ENCODE data around the gene VCAM1.
"Not testable (repeated sequence)": the region's sequence is repeated elsewhere in the genome, so short reads cannot be mapped to it uniquely, and the experiment has no call there.

Gene VCAM1

GRCh38 chr1:100719490-100719889 is at the start of gene VCAM1:
Gene VCAM1 (plus strand): TSS chr1:100719742. CDS start chr1:100719861, 119 bp downstream.
- no peak for DNase-seq (ENCODE audit: low spot score)

GRCh38 chr1:100670083-100670482 is 49.5 kb upstream of the VCAM1 start:
- no peak for DNase-seq (ENCODE audit: low spot score)

GRCh38 chr1:100671601-100672000 is 47.9 kb upstream of the VCAM1 start:
- no peak for DNase-seq (ENCODE audit: low spot score)

- DNase-seq (ENCODE audit: low spot score), result no peak
Observed at GRCh38 chr1:100683448-100684349, 35.8 kb upstream of the VCAM1 start.

- DNase-seq (ENCODE audit: low spot score), result no peak
Observed at GRCh38 chr1:100699744-100700143, 19.8 kb upstream of the VCAM1 start.

- no peak for DNase-seq (ENCODE audit: low spot score)
Observed at GRCh38 chr1:100700586-100700985, 19.0 kb upstream of the VCAM1 start.

- DNase-seq (ENCODE audit: low spot score), result no peak
Observed at GRCh38 chr1:100703052-100703451, 16.5 kb upstream of the VCAM1 start.

- DNase-seq (ENCODE audit: low spot score), result no peak
Observed at GRCh38 chr1:100703716-100704115, 15.8 kb upstream of the VCAM1 start.

- no peak for DNase-seq (ENCODE audit: low spot score)
Observed at GRCh38 chr1:100704473-100704872, 15.1 kb upstream of the VCAM1 start.

- no peak for DNase-seq (ENCODE audit: low spot score)
Observed at GRCh38 chr1:100706296-100706695, 13.2 kb upstream of the VCAM1 start.

GRCh38 chr1:100706856-100707255 is 12.7 kb upstream of the VCAM1 start:
- no peak for DNase-seq (ENCODE audit: low spot score)

- DNase-seq (ENCODE audit: low spot score), result no peak
Observed at GRCh38 chr1:100708476-100709062, 11.0 kb upstream of the VCAM1 start.

GRCh38 chr1:100710906-100711682 is 8.4 kb upstream of the VCAM1 start:
- DNase-seq (ENCODE audit: low spot score), result no peak

- DNase-seq (ENCODE audit: low spot score), result not testable (repeated sequence)
Observed at GRCh38 chr1:100713027-100713426, 6.5 kb upstream of the VCAM1 start.

GRCh38 chr1:100713626-100714025 is 5.9 kb upstream of the VCAM1 start:
- DNase-seq (ENCODE audit: low spot score), result no peak

- no peak for DNase-seq (ENCODE audit: low spot score)
Observed at GRCh38 chr1:100714599-100714998, 4.9 kb upstream of the VCAM1 start.

- no peak for DNase-seq (ENCODE audit: low spot score)
Observed at GRCh38 chr1:100717218-100717617, 2.3 kb upstream of the VCAM1 start.

- DNase-seq (ENCODE audit: low spot score), result no peak
Observed at GRCh38 chr1:100718581-100718980, 961 bp upstream of the VCAM1 start.

GRCh38 chr1:100720101-100720500 is 559 bp downstream of the VCAM1 start:
- DNase-seq (ENCODE audit: low spot score), result no peak

GRCh38 chr1:100720751-100721150 is 1.2 kb downstream of the VCAM1 start:
- DNase-seq (ENCODE audit: low spot score), result no peak

- DNase-seq (ENCODE audit: low spot score), result no peak
Observed at GRCh38 chr1:100721526-100722207, 2.1 kb downstream of the VCAM1 start.

- no peak for DNase-seq (ENCODE audit: low spot score)
Observed at GRCh38 chr1:100722221-100722620, 2.7 kb downstream of the VCAM1 start.

All from D341Med (cell line).